Measurements from ENCODE around the gene VMA21. TPM values are rescaled to one million over a fixed set of nuclear protein-coding genes. Genes with fewer than 3 reads are reported as not detected.

Gene VMA21
- total RNA-seq, 2 experiments from 2014 or later = 19.3 to 19.4 TPM

- TF ChIP-seq CTCF (IDR thresholded peaks at IDR 0.05) = no peak
- ChIA-PET POLR2A (no interaction called here), CTCF (no interaction called here)
- Histone ChIP-seq H3K9me3 (ENCODE audit: control insufficient read depth in 1 of 2, insufficient read depth in 1 of 2, low read length in 2 of 2) (no peaks in the 10 kb centered on the region), H3K27me3 (ENCODE audit: control insufficient read depth in 1 of 2, insufficient read depth in 2 of 2, low read length in 2 of 2) (no peaks in the 10 kb centered on the region), H3K4me1 (ENCODE audit: insufficient read depth, low read length) (no peaks in the 10 kb centered on the region), H3K27ac (ENCODE audit: low read depth in 1 of 2, low read length in 2 of 2) (no peak overlapping the region), H3K4me3 (ENCODE audit: low read length) (no peak overlapping the region), H3K36me3 (ENCODE audit: insufficient read depth, low read length) (no peaks in the 10 kb centered on the region)
- Mint-ChIP-seq H3K4me1 (ENCODE audit: low read depth) (no peaks in the 10 kb centered on the region), H3K27ac (no peak overlapping the region), H3K4me3 (no peak overlapping the region), H3K36me3 (ENCODE audit: low read depth) (no peaks in the 10 kb centered on the region), H3K9me3 (no peaks in the 10 kb centered on the region), H3K27me3 (no peaks in the 10 kb centered on the region)
- intact Hi-C loops (cut with DNase I, micrococcal nuclease) = no loop called here
- DNase-seq = no peak
- ATAC-seq (ENCODE audit: poor library complexity) = no peak
Observed at GRCh38 chrX:151458824-151459223, 61.8 kb downstream of the VMA21 start.

Other genes starting within 250 kb of the VMA21 start
- not detected for gene GPR50, start 220.6 kb upstream of the VMA21 start, total RNA-seq
- gene PASD1, start 166.5 kb downstream of the VMA21 start, total RNA-seq = not detected

Data from CD4-positive, alpha-beta T cell (primary cell).